GM12878 (cell line): Measurements from ENCODE around the gene DHRS12. TPM values are rescaled to one million over a fixed set of nuclear protein-coding genes. Genes with fewer than 3 reads are reported as not detected.

Experiments
- ATAC-seq: fragments of 200-7000 bp; cut with Tn5 transposase; 3 replicates; pipeline ENCODE4 v1.9.1; 2020; ENCODE audit warnings: mild to moderate bottlenecking, moderate library complexity
- BruUV-seq: library from RNA; stranded (reverse); fragments of 400-500 nt; replicated peaks from 2 replicates; lab custom pipeline; 2021; lab: Mats Ljungman, UMichigan
- CTCF ChIA-PET: fragments of 300-600 bp; sonication (Branson Sonifier 250); formaldehyde crosslinking; extraction: SDS; loops from one replicate; lab custom pipeline; 2021; ENCODE audit warnings: inconsistent platforms; lab: Yijun Ruan, JAX
- POLR2A ChIA-PET: fragments of 350-600 bp; formaldehyde crosslinking; extraction: SDS; loops from one replicate; lab custom pipeline; 2021; ENCODE audit warnings: inconsistent platforms; lab: Charles Lee
- RAD21 ChIA-PET: fragments of 300-600 bp; sonication (Branson Sonifier 250); formaldehyde crosslinking; loops from one replicate; lab custom pipeline; 2023; ENCODE audit warnings: antibody characterized with exemption; ENCODE audit not compliant: unreplicated experiment; lab: Charles Lee
- SMC1A ChIA-PET: fragments of 300-600 bp; sonication (Branson Sonifier 250); formaldehyde crosslinking; loops from one replicate; lab custom pipeline; 2023; ENCODE audit not compliant: unreplicated experiment, uncharacterized antibody; lab: Charles Lee
- DNase-seq: peaks from one replicate; pipeline ENCODE4 v3.0.0-alpha.2; 2011; ENCODE audit warnings: low read depth, low spot score
- FAIRE-seq: peaks from 3 replicates; lab custom pipeline; 2011; peaks lifted over from hg19 to GRCh38; lab: Jason Lieb, UNC
- H2AFZ ChIP-seq: 2 replicates; pipeline ENCODE4 v1.6.0; 2011; ENCODE audit warnings: low read depth, low read length, control low read depth; ENCODE audit not compliant: control insufficient read depth
- H3K27ac ChIP-seq: 2 replicates; pipeline ENCODE4 v1.5.1; 2011; ENCODE audit warnings: control low read depth; ENCODE audit not compliant: control insufficient read depth, insufficient read depth
- H3K27me3 ChIP-seq, 2 experiments: replicated peaks in 1 of 2; 2 replicates each; pipeline versions ENCODE4 v1.6.0 to v1.6.1; 2011; ENCODE audit warnings: low read length in 1 of 2; ENCODE audit not compliant: control insufficient read depth in 2 of 2, insufficient read depth in 2 of 2
- H3K36me3 ChIP-seq, 2 experiments: 2 replicates each; pipeline ENCODE4 v1.5.1; 2011; ENCODE audit warnings: low read length in 1 of 2; ENCODE audit not compliant: control insufficient read depth in 2 of 2, insufficient read depth in 2 of 2
- H3K4me1 ChIP-seq: 2 replicates; pipeline ENCODE4 v1.6.1; 2011; ENCODE audit warnings: mild to moderate bottlenecking, low read length, moderate library complexity, mixed read lengths; ENCODE audit not compliant: control insufficient read depth, insufficient read depth
- H3K4me2 ChIP-seq: 2 replicates; pipeline ENCODE4 v1.6.0; 2011; ENCODE audit warnings: control low read depth; ENCODE audit not compliant: control insufficient read depth, insufficient read depth
- H3K4me3 ChIP-seq: fragments of 200-600 bp; sonication (generic); 2 replicates; pipeline ENCODE4 v1.5.1; 2016
- H3K79me2 ChIP-seq: 2 replicates; pipeline ENCODE4 v1.6.0; 2011; ENCODE audit warnings: low read length; ENCODE audit not compliant: control insufficient read depth, insufficient read depth
- H3K9ac ChIP-seq: 2 replicates; pipeline ENCODE4 v1.8.0; 2011; ENCODE audit warnings: low read length, control low read depth, mixed read lengths; ENCODE audit not compliant: control insufficient read depth, insufficient read depth
- H3K9me3 ChIP-seq: replicated peaks from 3 replicates; pipeline ENCODE4 v1.5.1; 2011; ENCODE audit warnings: mild to moderate bottlenecking, low read length; ENCODE audit not compliant: control insufficient read depth, insufficient read depth
- H4K20me1 ChIP-seq: 2 replicates; pipeline ENCODE4 v1.6.0; 2011; ENCODE audit not compliant: control insufficient read depth, insufficient read depth
- ATF7 ChIP-seq: fragments of 450-650 bp; IDR thresholded peaks from 2 replicates; pipeline ENCODE4 v1.6.1; 2016; ENCODE audit warnings: low read depth, mild to moderate bottlenecking
- IRF4 ChIP-seq: IDR thresholded peaks from 2 replicates; pipeline ENCODE4 v1.6.1; 2011; ENCODE audit warnings: low read depth, low read length
- JUND ChIP-seq: IDR thresholded peaks from 2 replicates; pipeline ENCODE4 v1.6.1; 2012; ENCODE audit warnings: low read depth, mild to moderate bottlenecking, low read length, improper control_type of control experiment, moderate library complexity
- NR2C2 ChIP-seq: IDR thresholded peaks from 2 replicates; pipeline ENCODE4 v1.6.1; 2011; ENCODE audit warnings: borderline replicate concordance, low read depth; ENCODE audit not compliant: control insufficient read depth, insufficient read length
- STAT1 ChIP-seq: fragments of 450-650 bp; conservative IDR thresholded peaks from 2 replicates; pipeline ENCODE4 v1.6.1; 2014; ENCODE audit warnings: antibody characterized with exemption, mild to moderate bottlenecking
- TCF3 ChIP-seq: IDR thresholded peaks from 2 replicates; pipeline ENCODE4 v1.6.1; 2012; ENCODE audit warnings: low read depth, mild to moderate bottlenecking, low read length, borderline replicate concordance; ENCODE audit not compliant: insufficient read depth
- WGBS: methylation state at CpG from one replicate; pipeline ENCODE4 v1.1.6; 2016; ENCODE audit warnings: low lambda C conversion rate; ENCODE audit not compliant: insufficient replicate concordance, insufficient coverage; ENCODE audit errors: missing lambda C conversion rate; 5-methylcytosine and 5-hydroxymethylcytosine counted together
- in situ Hi-C: fragments of 300-500 bp; cut with MboI; formaldehyde crosslinking; loops from 9 replicates; pipeline ENCODE4 v1.14.3; 2018; ENCODE audit warnings: mixed read lengths
- intact Hi-C: fragments of 100-400 bp; cut with micrococcal nuclease; formaldehyde crosslinking; loops from one replicate; pipeline ENCODE4 v1.14.2; 2022; ENCODE audit not compliant: unreplicated experiment
- polyA plus RNA-seq, 11 experiments: library from polyadenylated mRNA; depleted of rRNA in 4 of 11; unstranded in 6 of 11; stranded (reverse) in 5 of 11; fragments of >200 nt; fragmentation: Nextera tagmentation in 4 of 11; fragmentation: Illumina TruSeq in 1 of 11; extraction: Ambion mirVana in 4 of 11; extraction: Trizol in 1 of 11; gene quantifications; 1 replicate in 1 of 11; 2 replicates in 10 of 11; pipeline versions ENCODE4 v1.2.1 to v1.2.3, GENCODE V29; 2011 to 2016; ENCODE audit warnings: inconsistent platforms in 2 of 11, missing spikeins in 2 of 11, low read depth in 1 of 11
- total RNA-seq, 4 experiments: library from RNA; depleted of rRNA in 3 of 4; stranded (reverse); fragments of >200 nt in 3 of 4; fragmentation: Illumina TruSeq in 1 of 4; extraction: Trizol in 1 of 4; gene quantifications; 2 replicates each; pipeline versions ENCODE4 v1.2.1 to v1.2.3, GENCODE V29; 2013 to 2021

The DHRS12 gene
- total and polyA plus RNA-seq, 10 of the 15 experiments (the other 5 are each of a cell fraction or from before 2014, with no cell fraction given): 2.9 to 11.3 (median 8.2) TPM

GRCh38 chr13:51800486-51800885 is 3.5 kb downstream of the DHRS12 start (continued):
- TF ChIP-seq IRF4: no peak

- no peak overlapping the region for H3K4me3 ChIP-seq
- BruUV-seq: no TSS peak
These were observed 4.7 kb downstream of the DHRS12 start for GRCh38 chr13:51799261-51799660.

More at GRCh38 chr13:51799261-51799660, 4.7 kb downstream of the DHRS12 start:
- SMC1A ChIA-PET: interaction anchor here (0.9 to 7.2 kb wide), 12 partner anchors 19 to 675 kb away, joined by 3 to 71 read pairs (median 11); no protein-coding TSS in a partner anchor
- intact Hi-C loops (loop anchor here (2.0 to 5.0 kb wide), 2 partner anchors 512 to 674 kb away; no protein-coding TSS in a partner anchor), in situ Hi-C loops (loop anchor here (5.0 kb wide), 2 partner anchors 357 to 677 kb away; no protein-coding TSS in a partner anchor)
- no peak overlapping the region for H2AFZ ChIP-seq
- ATAC-seq: no peak
- H4K20me1 ChIP-seq: no peaks in the 10 kb centered on the region
- POLR2A ChIA-PET: interaction anchor here (0.8 kb wide), 1 partner anchor 346 kb away, joined by 3 read pairs; the partner anchor contains the start of gene INTS6
- no peaks in the 10 kb centered on the region for H3K27me3 ChIP-seq
- FAIRE-seq: no peak
- no peak for DNase-seq
- TF ChIP-seq NR2C2 (no peak), STAT1 (no peak), JUND (no peak), TCF3 (no peak), ATF7 (no peak)
- RAD21 ChIA-PET: interaction anchor here (0.5 to 10.2 kb wide), 12 partner anchors 14 to 674 kb away, joined by 3 to 104 read pairs (median 12); partner anchors contain the start of gene INTS6
- H3K36me3 ChIP-seq: no peaks in the 10 kb centered on the region
- CTCF ChIA-PET: interaction anchor here (0.7 to 8.9 kb wide), 14 partner anchors 15 to 674 kb away, joined by 3 to 152 read pairs (median 18); no protein-coding TSS in a partner anchor
- H3K4me1 ChIP-seq: peaks cover 30% of the 10 kb centered on the region
- H3K27ac ChIP-seq: no peak overlapping the region
- no peak overlapping the region for H3K9ac ChIP-seq
- H3K9me3 ChIP-seq: no peaks in the 10 kb centered on the region
- no peaks in the 10 kb centered on the region; the same call in 1 of the 2 replicates for H3K79me2 ChIP-seq
- no peak overlapping the region for H3K4me2 ChIP-seq
- 76% methylated on average over 12 of the region's 12 CpGs for WGBS
